22Rv1 (cell line): ENCODE results near the gene GABRG3.

Experiments
- H3K27ac ChIP-seq: fragments of 450-650 bp; 2 replicates; pipeline ENCODE4 v1.5.1; 2017
- ZFX ChIP-seq: fragments of 450-650 bp; IDR thresholded peaks from 2 replicates; pipeline ENCODE4 v1.6.1; 2017; ENCODE audit warnings: antibody characterized with exemption, borderline replicate concordance
- TF ChIP-seq, protein P1 (sequence below): fragments of 450-650 bp; IDR thresholded peaks from 2 replicates; pipeline ENCODE4 v1.5.1; 2017; ENCODE audit warnings: mild to moderate bottlenecking

The GABRG3 gene

DNA sequence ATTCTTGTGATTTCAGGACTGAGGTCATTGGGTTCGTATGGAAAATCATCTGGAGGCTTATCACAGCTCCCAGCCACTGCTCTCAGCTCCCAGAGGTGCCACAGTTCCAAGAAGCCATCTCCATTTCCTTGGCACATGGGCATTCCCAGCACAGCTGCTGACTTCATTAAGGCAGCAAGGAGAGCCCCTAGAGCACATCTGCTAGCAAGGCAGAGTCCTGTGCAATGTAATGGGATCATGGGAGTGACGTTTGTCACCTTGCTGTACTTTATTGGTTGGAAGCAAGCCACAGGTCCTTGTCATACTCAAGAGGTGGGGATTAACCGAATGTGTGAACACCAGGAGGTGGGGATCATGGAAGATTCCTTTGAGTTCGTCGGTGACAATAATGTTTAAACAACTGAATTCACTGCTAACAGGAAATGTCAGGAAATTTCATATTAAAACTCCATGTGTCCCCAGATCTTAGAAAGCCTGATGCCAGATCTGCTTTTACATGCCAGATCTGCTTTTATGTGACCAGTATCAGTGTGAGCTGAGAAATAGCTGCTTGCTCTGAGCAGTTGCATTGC is 148.8 kb downstream of the GABRG3 start:
- no peak overlapping the region for H3K27ac ChIP-seq
- no peak for TF ChIP-seq ZFX
- TF ChIP-seq, protein P1, sequence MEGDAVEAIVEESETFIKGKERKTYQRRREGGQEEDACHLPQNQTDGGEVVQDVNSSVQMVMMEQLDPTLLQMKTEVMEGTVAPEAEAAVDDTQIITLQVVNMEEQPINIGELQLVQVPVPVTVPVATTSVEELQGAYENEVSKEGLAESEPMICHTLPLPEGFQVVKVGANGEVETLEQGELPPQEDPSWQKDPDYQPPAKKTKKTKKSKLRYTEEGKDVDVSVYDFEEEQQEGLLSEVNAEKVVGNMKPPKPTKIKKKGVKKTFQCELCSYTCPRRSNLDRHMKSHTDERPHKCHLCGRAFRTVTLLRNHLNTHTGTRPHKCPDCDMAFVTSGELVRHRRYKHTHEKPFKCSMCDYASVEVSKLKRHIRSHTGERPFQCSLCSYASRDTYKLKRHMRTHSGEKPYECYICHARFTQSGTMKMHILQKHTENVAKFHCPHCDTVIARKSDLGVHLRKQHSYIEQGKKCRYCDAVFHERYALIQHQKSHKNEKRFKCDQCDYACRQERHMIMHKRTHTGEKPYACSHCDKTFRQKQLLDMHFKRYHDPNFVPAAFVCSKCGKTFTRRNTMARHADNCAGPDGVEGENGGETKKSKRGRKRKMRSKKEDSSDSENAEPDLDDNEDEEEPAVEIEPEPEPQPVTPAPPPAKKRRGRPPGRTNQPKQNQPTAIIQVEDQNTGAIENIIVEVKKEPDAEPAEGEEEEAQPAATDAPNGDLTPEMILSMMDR = no peak

- no peak overlapping the region for H3K27ac ChIP-seq
- TF ChIP-seq, protein P1 = no peak
- no peak for TF ChIP-seq ZFX
Observed at GRCh38 chr15:27121672-27122071, 150.7 kb downstream of the GABRG3 start.

DNA sequence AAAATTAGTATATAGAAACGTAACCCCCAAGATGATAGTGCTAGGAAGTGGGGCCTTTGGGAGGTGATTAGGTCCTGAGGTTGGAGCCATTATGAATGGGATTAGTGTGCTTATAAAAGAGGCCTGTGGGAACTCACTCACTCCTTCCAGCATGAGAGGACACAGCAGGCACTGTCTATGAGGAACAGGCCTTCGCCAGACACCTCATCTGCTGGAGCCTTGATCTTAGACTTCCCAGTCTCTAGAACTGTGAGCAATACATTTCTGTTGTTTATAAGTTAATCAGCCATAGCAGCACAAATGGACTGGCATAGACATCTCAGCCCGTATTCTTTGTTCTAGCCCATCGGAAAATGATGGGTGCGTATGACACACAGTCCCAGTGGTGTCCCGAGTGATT is 152.3 kb downstream of the GABRG3 start:
- no peak for TF ChIP-seq ZFX
- TF ChIP-seq, protein P1 = no peak
- no peak overlapping the region for H3K27ac ChIP-seq

- TF ChIP-seq, protein P1 = no peak
- TF ChIP-seq ZFX = no peak
- no peak overlapping the region for H3K27ac ChIP-seq
Observed at GRCh38 chr15:27123808-27124207, 152.8 kb downstream of the GABRG3 start.

- no peak for TF ChIP-seq ZFX
- TF ChIP-seq, protein P1 = no peak
- no peak overlapping the region for H3K27ac ChIP-seq
Observed at GRCh38 chr15:27124287-27124871, 153.4 kb downstream of the GABRG3 start.

- no peak overlapping the region for H3K27ac ChIP-seq
- TF ChIP-seq, protein P1 = no peak
- TF ChIP-seq ZFX = no peak
Observed at GRCh38 chr15:27125185-27125584, 154.2 kb downstream of the GABRG3 start.

DNA sequence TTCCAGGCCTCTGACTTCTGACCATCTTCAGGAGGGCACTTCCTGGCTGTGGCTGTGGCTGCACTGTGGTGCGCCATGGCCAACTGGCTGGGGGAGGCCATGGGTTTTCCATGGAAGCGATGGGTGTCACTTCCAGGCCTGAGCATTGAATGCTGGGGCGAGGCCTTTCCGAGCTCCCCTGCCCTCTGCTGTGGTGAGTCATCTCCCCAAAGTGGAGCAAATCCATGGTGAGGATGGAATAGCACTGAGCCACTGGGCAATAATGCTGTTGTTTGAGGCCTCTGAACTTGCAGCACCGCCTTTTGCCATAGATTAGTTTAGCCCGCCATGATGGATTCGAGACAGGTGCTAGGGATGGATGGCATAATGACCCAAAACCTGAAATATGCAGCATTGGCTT is 155.5 kb downstream of the GABRG3 start:
- H3K27ac ChIP-seq = no peak overlapping the region
- no peak for TF ChIP-seq ZFX
- TF ChIP-seq, protein P1 = no peak
